Measurements from ENCODE around the gene TFCP2.

The TFCP2 gene

DNA sequence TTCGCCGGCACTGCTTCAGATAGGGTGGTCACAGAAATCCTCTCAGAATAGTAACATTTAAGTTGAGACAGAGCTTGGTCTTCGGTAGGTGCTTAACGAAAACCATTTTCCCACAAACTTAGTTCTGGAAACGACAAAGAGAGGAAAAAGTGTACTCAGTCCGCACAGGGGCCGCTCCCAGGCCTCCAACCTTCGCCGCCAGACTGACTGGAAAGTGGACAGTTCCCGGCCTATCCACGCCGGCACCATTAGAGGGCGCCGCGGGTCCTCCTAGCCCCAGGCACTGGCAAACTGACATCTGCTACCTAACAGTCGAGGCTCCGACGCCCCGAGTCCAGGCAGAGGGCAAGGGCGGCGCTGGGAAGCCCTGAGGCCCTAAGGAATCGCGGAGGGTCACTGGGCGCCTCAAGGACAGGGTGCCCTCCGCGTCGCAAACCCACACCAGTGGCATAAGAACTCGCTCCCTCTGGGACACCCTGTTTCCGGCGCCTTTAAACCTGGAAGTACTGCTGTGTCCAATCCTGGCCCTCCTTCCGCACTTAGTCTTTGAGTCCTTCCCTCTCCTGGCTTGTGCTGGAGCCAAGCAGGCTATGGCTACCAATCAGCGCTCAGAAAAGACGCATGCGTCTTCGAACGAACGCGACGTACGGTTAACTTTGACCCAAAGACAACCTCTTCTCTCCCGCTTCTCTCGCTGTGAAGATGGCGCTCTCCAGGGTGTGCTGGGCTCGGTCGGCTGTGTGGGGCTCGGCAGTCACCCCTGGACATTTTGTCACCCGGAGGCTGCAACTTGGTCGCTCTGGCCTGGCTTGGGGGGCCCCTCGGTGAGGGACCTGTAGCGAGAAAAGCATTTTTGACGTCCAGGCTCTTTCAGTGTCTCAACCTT, 125.0 kb downstream of the TFCP2 start, which contains the start of gene LETMD1 (continued):
- TF ChIP-seq ZNF600 (tag by site-specific recombination; IDR thresholded peaks at IDR 0.05) (peak; percentile 96), ZNF571 (tag by site-specific recombination; IDR thresholded peaks at IDR 0.05) (no peak), ZNF112 (tag by site-specific recombination; IDR thresholded peaks at IDR 0.05) (no peak), ZNF830 (tag by site-specific recombination; IDR thresholded peaks at IDR 0.05; ENCODE audit: low read depth) (no peak), ZNF521 (tag by site-specific recombination; IDR thresholded peaks at IDR 0.05) (no peak), ZNF626 (tag by site-specific recombination; IDR thresholded peaks at IDR 0.05) (no peak), YY2 (tag by site-specific recombination; IDR thresholded peaks at IDR 0.05) (peak; percentile 85), ZNF660 (tag by site-specific recombination; IDR thresholded peaks at IDR 0.05) (no peak; the same call in none of the 2 replicates), ZNF629 (tag by site-specific recombination; IDR thresholded peaks at IDR 0.05) (peak; percentile 83), ZNF791 (tag by site-specific recombination; IDR thresholded peaks at IDR 0.05) (no peak), RBAK (tag by site-specific recombination; IDR thresholded peaks at IDR 0.05) (no peak), WT1 (tag by site-specific recombination; IDR thresholded peaks at IDR 0.05) (peak; percentile 63), ZBTB20 (tag by site-specific recombination; IDR thresholded peaks at IDR 0.05) (peak; percentile 54; the same call in 1 of the 2 replicates), ZNF677 (tag by site-specific recombination; IDR thresholded peaks at IDR 0.05) (no peak), ZNF155 (tag by site-specific recombination; IDR thresholded peaks at IDR 0.05) (no peak), ZNF140 (tag by site-specific recombination; IDR thresholded peaks at IDR 0.05) (no peak), IKZF3 (tag by site-specific recombination; IDR thresholded peaks at IDR 0.05) (peak; percentile 94), ZNF311 (tag by site-specific recombination; IDR thresholded peaks at IDR 0.05; ENCODE audit: borderline replicate concordance) (no peak), ZNF623 (tag by site-specific recombination; IDR thresholded peaks at IDR 0.05) (no peak), ELK4 (IDR thresholded peaks at IDR 0.05; ENCODE audit: borderline replicate concordance, low read depth, low read length) (peak; percentile 73; the same call in 1 of the 2 replicates), ZNF776 (tag by site-specific recombination; IDR thresholded peaks at IDR 0.05; ENCODE audit: borderline replicate concordance) (no peak), ZNF223 (tag by site-specific recombination; IDR thresholded peaks at IDR 0.05) (no peak), ZNF514 (tag by site-specific recombination; IDR thresholded peaks at IDR 0.05) (no peak), ZNF10 (tag by site-specific recombination; IDR thresholded peaks at IDR 0.05) (peak; percentile 52), SP7 (tag by site-specific recombination; IDR thresholded peaks at IDR 0.05) (peak; percentile 87), ZNF501 (tag by site-specific recombination; IDR thresholded peaks at IDR 0.05) (peak; percentile 83; the same call in 1 of the 2 replicates), ZNF701 (tag by site-specific recombination; IDR thresholded peaks at IDR 0.05) (no peak), ZNF837 (tag by site-specific recombination; IDR thresholded peaks at IDR 0.05) (no peak), KLF9 (tag by site-specific recombination; IDR thresholded peaks at IDR 0.05; ENCODE audit: low read depth) (no peak), ZNF184 (tag by site-specific recombination; IDR thresholded peaks at IDR 0.05) (peak; percentile 73), GLIS2 (tag by site-specific recombination; IDR thresholded peaks at IDR 0.05) (peak; percentile 44; the same call in 1 of the 2 replicates), ZBTB17 (tag by site-specific recombination; IDR thresholded peaks at IDR 0.05) (peak; percentile 93), KLF1 (tag by site-specific recombination; IDR thresholded peaks at IDR 0.05) (no peak; the same call in 1 of the 2 replicates), ZNF561 (tag by site-specific recombination; IDR thresholded peaks at IDR 0.05; ENCODE audit: borderline replicate concordance) (0 out of 2 replicates have a peak, but pooled peaks have one; percentile 65)
- TF ChIP-seq, protein P1, sequence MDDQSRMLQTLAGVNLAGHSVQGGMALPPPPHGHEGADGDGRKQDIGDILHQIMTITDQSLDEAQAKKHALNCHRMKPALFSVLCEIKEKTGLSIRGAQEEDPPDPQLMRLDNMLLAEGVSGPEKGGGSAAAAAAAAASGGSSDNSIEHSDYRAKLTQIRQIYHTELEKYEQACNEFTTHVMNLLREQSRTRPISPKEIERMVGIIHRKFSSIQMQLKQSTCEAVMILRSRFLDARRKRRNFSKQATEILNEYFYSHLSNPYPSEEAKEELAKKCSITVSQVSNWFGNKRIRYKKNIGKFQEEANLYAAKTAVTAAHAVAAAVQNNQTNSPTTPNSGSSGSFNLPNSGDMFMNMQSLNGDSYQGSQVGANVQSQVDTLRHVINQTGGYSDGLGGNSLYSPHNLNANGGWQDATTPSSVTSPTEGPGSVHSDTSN (CRISPR knock-in tag; IDR thresholded peaks at IDR 0.05), result no peak
- TF ChIP-seq, protein P2, sequence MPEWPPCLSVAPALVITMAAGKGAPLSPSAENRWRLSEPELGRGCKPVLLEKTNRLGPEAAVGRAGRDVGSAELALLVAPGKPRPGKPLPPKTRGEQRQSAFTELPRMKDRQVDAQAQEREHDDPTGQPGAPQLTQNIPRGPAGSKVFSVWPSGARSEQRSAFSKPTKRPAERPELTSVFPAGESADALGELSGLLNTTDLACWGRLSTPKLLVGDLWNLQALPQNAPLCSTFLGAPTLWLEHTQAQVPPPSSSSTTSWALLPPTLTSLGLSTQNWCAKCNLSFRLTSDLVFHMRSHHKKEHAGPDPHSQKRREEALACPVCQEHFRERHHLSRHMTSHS (tag by site-specific recombination; IDR thresholded peaks at IDR 0.05), result no peak
- TF ChIP-seq, protein P3, sequence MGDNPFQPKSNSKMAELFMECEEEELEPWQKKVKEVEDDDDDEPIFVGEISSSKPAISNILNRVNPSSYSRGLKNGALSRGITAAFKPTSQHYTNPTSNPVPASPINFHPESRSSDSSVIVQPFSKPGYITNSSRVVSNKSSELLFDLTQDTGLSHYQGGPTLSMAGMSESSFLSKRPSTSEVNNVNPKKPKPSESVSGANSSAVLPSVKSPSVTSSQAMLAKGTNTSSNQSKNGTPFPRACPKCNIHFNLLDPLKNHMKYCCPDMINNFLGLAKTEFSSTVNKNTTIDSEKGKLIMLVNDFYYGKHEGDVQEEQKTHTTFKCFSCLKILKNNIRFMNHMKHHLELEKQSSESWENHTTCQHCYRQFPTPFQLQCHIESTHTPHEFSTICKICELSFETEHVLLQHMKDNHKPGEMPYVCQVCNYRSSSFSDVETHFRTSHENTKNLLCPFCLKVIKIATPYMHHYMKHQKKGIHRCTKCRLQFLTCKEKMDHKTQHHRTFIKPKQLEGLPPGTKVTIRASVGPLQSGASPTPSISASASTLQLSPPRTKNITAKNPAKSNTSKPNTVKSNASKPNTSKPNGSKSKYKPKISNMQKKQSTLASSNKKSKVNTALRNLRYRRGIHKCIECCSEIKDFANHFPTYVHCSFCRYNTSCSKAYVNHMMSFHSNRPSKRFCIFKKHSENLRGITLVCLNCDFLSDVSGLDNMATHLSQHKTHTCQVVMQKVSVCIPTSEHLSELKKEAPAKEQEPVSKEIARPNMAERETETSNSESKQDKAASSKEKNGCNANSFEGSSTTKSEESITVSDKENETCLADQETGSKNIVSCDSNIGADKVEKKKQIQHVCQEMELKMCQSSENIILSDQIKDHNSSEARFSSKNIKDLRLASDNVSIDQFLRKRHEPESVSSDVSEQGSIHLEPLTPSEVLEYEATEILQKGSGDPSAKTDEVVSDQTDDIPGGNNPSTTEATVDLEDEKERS (tag by site-specific recombination; IDR thresholded peaks at IDR 0.05), result no peak
